CD4-positive, alpha-beta T cell treated with Interleukin-1 beta for 1 hour (primary cell): Measurements from ENCODE around the gene GALNTL6.

Experiments
- DNase-seq, 2 donors: peaks; one replicate each; pipeline ENCODE4 v3.0.0-alpha.2; 2020 to 2022

GALNTL6 gene

DNA sequence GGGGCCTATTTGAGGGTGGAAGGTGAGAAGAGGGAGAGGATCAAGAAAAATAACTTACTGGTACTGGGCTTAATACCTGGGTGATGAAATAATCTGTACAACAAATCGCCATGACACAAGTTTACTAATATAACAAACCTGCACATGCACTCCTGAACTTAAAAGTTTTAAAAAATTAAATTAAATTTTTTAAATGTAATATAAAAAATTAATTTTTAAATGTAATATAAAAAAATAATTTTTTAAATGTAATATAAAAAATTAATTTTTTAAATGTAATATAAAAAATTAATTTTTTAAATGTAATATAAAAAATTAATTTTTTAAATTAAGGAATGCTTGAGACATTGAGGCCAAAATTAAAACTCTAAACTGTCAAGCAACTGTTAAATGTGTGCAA lies 1231.1 kb downstream of the GALNTL6 start:
- no peak for DNase-seq

- DNase-seq = no peak
These were observed 1232.4 kb downstream of the GALNTL6 start for GRCh38 chr4:173045571-173045970.

GRCh38 chr4:173046144-173046543 lies 1232.9 kb downstream of the GALNTL6 start:
- DNase-seq = no peak

DNA sequence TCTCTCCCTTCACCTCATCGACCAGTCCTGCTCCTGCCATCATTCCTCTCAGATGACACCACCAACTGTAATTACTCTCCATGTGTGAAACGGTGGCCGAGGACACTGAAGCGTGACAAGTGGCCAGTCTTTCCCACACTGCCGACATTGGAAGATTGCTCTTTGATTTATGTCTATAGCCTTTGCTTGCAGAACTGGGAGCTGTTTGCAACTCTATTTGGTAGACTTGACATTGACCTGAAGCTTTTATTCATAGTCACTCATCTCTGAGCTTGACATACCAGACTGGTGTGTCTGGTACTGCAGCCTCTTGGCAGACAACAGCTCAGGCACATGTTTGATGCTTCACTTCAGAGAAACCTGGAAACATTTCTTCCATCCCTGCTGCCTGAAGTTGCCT lies 1233.6 kb downstream of the GALNTL6 start:
- no peak for DNase-seq

GRCh38 chr4:173051232-173051631 lies 1238.0 kb downstream of the GALNTL6 start:
- DNase-seq = no peak

DNA sequence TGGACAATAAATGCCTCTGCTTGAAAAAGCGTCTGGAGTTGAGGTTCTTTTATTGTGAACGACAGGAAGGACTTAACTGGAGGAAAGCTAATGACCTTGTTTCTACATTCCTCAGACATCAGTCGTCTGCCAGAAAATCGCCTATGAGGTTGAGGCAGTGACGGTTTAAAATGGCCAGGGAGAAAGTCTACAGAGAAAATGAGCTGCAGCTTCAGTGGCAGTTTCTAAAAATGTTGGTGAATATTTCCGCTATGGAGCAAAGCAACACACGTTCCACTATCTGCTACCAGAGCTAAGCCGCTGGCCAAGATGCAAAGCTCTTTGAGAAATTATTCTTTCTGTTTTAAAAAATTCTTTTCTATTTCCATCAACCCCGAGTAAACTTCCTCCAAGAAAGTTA lies 1238.5 kb downstream of the GALNTL6 start:
- DNase-seq = no peak

DNA sequence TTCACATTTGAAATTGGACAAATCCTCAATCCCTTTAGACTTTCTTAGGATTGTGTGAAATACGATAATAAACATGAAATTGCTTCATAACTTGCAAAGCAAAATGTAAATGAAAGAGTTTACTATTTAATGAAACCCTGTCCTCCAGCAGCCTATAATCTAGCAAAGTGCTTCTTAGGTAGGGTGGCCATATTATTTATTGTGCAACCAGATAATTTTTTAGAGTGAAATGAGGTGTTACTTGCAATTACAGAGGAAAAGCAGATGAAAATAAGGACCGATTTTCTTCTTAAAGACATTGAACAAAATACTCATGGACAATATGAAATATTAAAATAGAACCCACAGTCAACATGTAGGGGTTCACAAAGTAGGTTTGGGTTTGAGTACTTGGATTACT lies 1239.2 kb downstream of the GALNTL6 start:
- no peak for DNase-seq

DNA sequence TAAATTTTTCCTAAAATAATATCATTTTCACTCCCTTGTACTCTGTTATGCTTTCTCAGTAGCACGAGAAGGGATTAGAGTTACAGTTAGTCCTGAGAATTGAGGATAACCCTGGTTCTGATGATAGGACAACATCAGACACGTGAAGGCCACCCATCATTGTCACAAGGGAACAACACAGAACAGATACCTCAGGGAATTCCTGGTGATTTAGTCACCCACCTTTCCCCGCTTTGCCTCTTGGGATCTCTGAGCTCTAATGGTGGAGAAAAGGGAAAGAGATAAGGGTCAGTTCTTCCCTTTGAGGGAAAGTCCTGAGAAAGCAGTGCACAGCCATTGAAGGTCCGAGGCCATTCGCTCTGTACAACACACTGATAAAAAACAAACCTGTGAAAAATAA lies 1243.1 kb downstream of the GALNTL6 start:
- no peak for DNase-seq

DNA sequence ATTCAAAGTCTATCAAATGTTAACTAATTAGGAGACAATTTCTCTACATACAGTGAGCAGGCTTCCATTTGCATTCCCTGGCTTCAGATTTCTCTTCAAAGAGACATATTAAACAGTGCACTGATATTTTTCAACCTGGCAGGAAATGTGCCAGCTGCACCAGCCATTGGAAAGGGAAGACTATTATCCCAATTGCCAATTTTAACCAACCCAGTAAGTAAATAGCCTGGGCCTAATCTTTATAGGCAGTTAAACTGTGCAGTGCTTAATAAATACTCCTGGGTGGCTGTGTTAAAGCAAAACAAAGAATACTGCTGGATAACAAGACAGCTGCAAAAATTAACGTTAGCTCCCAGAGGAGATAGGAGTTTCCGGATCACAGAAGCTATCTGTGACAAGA lies 1243.5 kb downstream of the GALNTL6 start:
- no peak for DNase-seq

DNA sequence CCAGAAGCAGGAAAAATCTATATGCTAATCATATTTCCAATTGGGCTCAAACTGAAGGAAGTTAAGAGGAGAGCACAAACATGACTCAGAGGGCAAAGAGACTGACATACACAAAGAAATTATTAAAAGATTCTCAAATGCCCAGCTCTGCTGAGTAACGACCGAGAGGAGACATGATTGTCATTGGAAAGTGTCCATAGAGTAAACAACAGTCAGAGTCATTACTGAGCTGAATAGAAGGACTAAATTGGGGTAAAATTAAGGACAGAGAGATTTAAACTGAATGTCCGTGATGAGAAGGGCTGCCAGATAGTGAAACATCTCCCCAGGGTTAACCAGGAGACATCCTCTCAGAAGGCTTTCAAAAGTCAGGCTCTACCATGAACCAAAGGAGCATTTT lies 1244.2 kb downstream of the GALNTL6 start:
- DNase-seq = no peak

DNA sequence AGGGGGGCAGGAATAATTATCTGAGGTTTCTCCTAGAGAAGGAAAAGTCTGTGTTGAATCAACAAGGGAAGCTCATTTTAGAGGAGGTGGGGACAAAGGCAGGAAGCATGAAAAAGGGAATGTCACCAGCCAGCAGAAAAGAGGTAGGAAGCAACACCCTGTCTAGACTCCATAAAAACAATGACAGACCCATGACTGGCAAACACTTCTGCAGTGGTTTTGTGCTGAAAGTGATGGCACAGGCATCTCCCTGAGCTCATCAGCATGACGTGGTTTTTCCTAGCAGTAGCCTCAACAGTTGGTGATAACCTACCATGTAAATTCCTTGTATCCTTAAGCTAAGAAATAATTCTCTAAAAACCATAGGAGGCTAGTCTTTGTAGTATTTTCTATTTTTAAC lies 1244.7 kb downstream of the GALNTL6 start:
- no peak for DNase-seq

- no peak for DNase-seq
These were observed 1248.0 kb downstream of the GALNTL6 start for GRCh38 chr4:173061160-173061559.

GRCh38 chr4:173073939-173074500 lies 1260.8 kb downstream of the GALNTL6 start:
- no peak for DNase-seq

DNA sequence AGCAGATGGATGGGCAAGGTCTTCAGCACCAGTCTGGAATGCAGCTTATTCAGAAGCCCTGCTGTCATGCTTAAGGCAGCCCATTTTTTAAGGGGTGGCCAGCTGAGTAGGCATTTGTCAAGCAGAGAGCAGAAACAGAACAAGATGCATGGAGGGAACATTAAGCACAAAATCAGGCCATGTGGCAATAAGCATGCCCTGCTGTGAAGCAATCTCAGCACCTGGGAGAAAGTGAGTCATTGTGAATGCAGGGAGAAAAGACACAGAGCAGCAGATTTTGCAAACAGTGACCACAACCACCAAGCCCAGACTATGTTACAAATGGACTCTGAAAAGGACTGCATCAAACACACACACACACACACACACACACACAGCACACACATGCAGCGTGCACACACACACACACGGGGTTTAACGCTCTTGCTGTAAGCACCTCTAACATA lies 1261.3 kb downstream of the GALNTL6 start:
- DNase-seq = peak in 1 of 2 donors; percentile 1

DNA sequence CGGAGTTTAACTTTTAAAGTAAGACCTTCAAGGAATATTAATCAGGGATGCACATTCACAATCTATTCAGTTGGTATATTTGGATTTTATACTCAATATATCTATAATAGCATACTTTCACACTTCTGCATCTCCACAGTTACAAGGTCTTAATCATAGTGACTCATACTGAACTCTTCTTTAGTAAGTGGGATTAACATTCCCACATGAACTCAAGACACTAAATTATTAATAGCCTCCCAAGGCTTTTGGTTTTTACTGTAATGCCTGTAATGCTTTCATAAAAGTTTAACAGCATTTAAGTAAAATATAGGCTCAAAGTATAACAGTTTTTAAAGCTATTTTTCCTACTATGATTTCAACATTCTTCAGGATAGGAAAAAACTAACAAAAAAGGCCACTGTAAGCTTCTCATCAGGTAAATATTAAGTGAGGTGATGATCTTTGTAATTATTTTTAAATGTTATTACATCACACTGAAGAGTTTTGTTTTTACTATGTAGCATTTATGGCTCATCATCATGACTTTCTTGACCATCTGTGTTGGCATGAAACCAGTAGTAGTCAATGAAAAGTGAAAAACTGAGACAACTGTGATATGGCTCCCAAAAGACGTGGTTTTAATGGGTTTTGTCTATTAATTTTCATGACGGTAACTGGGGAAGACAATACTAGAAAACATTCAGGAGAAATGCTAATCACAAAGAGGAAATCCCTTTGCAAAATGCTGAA lies 1263.9 kb downstream of the GALNTL6 start:
- DNase-seq = no peak

GRCh38 chr4:173088144-173088543 lies 1274.9 kb downstream of the GALNTL6 start:
- no peak for DNase-seq
